Nephron (organoid): ENCODE results near the gene CDT1.

Source experiments
- H3K27ac Mint-ChIP-seq, 3 experiments: 2 replicates each; pipeline ENCODE4 v1.8.0; 2020; ENCODE audit warnings: mixed read lengths in 3 of 3, mild to moderate bottlenecking in 2 of 3, moderate library complexity in 1 of 3
- H3K27me3 Mint-ChIP-seq: 2 replicates; pipeline ENCODE4 v1.8.0; 2021; ENCODE audit warnings: low read depth, mild to moderate bottlenecking, moderate library complexity, mixed read lengths
- H3K36me3 Mint-ChIP-seq: 2 replicates; pipeline ENCODE4 v1.8.0; 2020; ENCODE audit warnings: low read depth, mixed read lengths
- H3K4me1 Mint-ChIP-seq: 2 replicates; pipeline ENCODE4 v1.8.0; 2020; ENCODE audit warnings: mixed read lengths
- H3K4me3 Mint-ChIP-seq, 3 experiments: 2 replicates each; pipeline ENCODE4 v1.8.0; 2020; ENCODE audit warnings: mild to moderate bottlenecking in 3 of 3, mixed read lengths in 3 of 3, moderate library complexity in 2 of 3
- H3K9me3 Mint-ChIP-seq: 2 replicates; pipeline ENCODE4 v1.8.0; 2020; ENCODE audit warnings: mixed read lengths
- CTCF ChIP-seq, 3 experiments: fragments of 200-600 bp; sonication (generic); IDR thresholded peaks; one replicate each; pipeline ENCODE4 v1.5.0; 2021; ENCODE audit warnings: antibody characterized with exemption in 3 of 3; ENCODE audit not compliant: unreplicated experiment in 3 of 3

The CDT1 gene

DNA sequence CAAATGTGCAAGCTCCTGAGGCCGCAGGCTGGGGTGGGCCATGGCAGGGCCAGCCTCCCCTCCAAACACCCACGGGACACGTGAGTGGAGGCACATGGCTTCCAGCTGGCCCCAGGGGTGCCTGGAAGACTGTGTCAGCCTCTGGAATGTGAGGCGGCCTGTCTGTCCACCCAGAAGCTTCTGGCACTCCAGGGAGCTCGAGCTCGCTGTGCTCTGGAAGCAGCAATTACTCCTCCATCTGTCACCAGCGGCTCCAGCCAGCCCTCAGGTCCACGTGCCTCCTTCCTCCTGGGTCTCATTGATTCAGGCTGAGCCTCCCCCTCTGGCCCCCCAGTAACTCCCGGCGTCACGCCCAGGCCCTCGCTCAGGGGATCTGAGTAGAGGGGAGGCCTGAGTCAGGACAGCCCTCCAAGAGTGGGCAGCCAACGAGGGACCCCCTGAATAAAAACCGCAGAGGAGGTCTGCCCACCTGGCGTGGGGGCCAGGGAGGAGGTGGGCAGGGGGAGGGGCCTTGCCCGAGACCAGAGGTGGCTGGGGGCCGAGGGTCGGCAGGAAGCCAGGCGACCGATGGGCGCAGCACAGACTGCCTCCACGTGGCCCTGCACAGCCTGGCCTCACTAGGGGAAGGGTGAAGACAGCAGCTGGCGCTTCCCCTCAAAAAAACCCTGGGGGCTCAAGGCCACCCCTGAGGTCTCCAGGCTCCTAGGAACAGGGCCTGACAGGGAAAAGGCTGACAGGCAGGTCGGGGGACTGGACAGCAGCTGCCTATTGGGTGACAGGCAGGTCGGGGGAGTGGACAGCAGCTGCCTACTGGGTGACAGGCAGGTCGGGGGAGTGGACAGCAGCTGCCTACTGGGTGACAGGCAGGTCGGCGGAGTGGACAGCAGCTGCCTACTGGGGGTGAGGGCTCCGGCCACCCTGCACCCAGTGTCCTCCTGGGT, 30.4 kb upstream of the CDT1 start:
- peaks cover 32% of the 10 kb centered on the region for H3K27me3 Mint-ChIP-seq
- peaks cover 30% of the 10 kb centered on the region for H3K4me1 Mint-ChIP-seq
- peak overlapping the region; percentile 74 to 91 (median 85) for H3K27ac Mint-ChIP-seq
- H3K9me3 Mint-ChIP-seq: no peaks in the 10 kb centered on the region
- no peak for TF ChIP-seq CTCF (IDR thresholded peaks at IDR 0.05; ENCODE audit: unreplicated experiment in 3 of 3)
- peak overlapping the region; percentile 46 to 61 (median 60) for H3K4me3 Mint-ChIP-seq
- no peaks in the 10 kb centered on the region for H3K36me3 Mint-ChIP-seq

- TF ChIP-seq CTCF (IDR thresholded peaks at IDR 0.05; ENCODE audit: unreplicated experiment in 3 of 3): no peak
- Mint-ChIP-seq H3K27me3 (peaks cover 35% of the 10 kb centered on the region), H3K4me1 (peaks cover 34% of the 10 kb centered on the region), H3K4me3 (peak overlapping the region in 2 of 3 experiments; percentile 53 to 64), H3K27ac (peak overlapping the region; percentile 60 to 79 (median 76)), H3K36me3 (no peaks in the 10 kb centered on the region), H3K9me3 (no peaks in the 10 kb centered on the region)
These were observed 29.7 kb upstream of the CDT1 start for GRCh38 chr16:88773812-88774291.

DNA sequence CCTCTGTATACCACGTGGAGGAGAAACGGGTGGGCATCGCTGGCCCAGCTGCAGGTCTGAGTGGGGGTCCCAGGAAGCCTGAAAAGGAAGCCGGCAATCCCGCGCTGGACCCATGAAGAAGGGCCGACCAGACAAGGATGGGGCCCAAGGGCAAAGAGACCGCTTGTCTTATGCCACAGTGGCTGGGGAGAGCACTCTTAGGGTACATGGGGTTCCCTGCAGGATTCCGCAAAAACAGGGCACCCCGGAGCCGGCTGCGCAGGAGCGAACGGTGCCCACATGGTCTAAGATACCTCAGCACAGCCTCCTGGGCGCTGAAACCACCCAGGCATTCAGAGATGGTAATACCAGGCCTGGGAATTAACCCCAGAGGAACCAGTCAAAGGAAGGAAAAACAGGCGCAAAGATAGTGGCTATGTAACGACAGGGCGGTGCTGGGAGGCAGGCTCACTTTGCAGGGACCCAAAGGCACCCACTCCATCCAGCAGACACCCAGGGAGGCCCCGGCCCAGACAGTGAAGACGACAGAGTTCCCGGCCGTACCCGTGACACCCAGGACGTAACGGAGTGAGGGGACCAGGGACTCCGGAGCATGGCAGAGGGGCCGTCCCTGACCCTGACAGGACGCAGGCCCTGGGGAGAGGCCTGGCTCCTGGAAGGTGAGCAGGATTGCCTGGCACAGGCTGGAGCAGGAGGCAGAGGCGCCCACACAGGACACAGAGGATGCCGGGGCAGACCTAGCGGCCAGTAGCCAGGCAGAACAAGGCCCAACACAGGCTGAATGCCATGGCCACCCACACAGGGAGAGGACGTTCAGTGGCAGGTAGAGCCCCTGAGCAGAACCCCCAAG, 28.8 kb upstream of the CDT1 start:
- TF ChIP-seq CTCF (IDR thresholded peaks at IDR 0.05; ENCODE audit: unreplicated experiment in 3 of 3): no peak
- Mint-ChIP-seq H3K4me1 (peaks cover 31% of the 10 kb centered on the region), H3K27me3 (peaks cover 41% of the 10 kb centered on the region)

DNA sequence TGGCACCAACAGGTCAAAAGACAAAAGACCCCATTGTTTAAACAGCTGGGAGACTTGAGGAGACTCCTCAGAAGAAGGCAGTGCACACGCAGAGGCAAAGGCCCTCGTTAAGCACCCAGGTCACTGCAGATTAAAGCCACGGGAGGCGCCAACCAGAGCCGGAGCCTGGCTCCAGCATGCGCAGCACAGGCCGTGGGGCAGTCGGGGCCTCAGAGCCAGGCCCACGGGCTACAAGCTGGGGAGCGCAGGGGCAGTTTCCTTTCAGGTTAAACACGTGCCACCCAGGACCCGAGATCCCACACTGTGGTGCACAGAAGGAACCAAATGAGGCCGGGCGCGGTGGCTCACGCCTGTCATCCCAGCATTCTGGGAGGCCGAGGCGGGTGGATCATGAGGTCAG, 27.8 kb upstream of the CDT1 start:
- TF ChIP-seq CTCF (IDR thresholded peaks at IDR 0.05; ENCODE audit: unreplicated experiment in 3 of 3): no peak
- no peaks in the 10 kb centered on the region for H3K36me3 Mint-ChIP-seq
- peaks cover 48% of the 10 kb centered on the region for H3K27me3 Mint-ChIP-seq
- H3K27ac Mint-ChIP-seq: no peak overlapping the region
- peaks cover 34% of the 10 kb centered on the region for H3K4me1 Mint-ChIP-seq
- H3K4me3 Mint-ChIP-seq: no peak overlapping the region
- H3K9me3 Mint-ChIP-seq: no peaks in the 10 kb centered on the region

More for the DNA sequence above, 28.8 kb upstream of the CDT1 start:
- Mint-ChIP-seq H3K27ac (peak overlapping the region in 2 of 3 experiments; percentile 14 to 60), H3K9me3 (no peaks in the 10 kb centered on the region), H3K36me3 (no peaks in the 10 kb centered on the region), H3K4me3 (no peak overlapping the region)

DNA sequence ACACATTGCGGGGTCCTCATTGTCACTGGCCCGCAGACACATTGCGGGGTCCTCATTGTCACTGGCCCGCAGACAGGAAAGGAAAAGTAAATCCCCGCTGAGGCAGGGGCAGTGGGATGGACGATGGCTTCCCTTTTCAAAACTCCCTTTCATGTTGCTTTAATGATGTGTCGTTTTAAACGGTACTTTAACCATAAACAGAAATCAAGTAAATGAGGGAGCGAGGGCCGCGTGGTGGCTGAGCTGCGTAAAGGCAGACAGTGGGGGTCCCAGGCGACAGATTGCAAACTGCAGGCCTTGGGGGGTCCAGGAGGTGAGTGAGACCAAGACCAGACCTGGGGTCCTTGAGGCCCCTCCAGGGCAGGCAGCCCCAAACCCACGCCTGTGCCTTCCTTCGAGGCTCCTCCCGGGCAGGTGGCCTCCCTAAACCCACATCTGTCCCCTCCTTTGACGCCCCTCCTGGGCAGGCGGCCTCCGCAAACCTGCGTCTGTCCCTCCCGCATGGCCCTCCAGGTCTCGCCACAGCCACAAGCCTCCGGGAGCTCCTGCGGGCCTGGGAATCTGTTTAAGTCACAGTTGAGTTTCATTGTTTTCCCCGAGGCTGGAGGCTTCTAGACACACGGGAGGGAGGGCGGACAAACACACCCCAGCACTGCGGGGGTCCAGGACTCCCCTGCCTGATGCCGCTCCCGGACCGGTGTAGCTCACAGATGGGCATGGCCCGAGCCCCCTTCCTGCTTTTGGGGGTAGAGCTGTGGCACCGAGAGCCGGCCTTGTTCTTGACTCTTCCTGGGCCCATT, 25.9 kb upstream of the CDT1 start:
- Mint-ChIP-seq H3K4me3 (peak overlapping the region in 1 of 3 experiments; percentile 38), H3K4me1 (peaks cover 29% of the 10 kb centered on the region), H3K27ac (peak overlapping the region in 1 of 3 experiments; percentile 69), H3K9me3 (no peaks in the 10 kb centered on the region), H3K36me3 (no peaks in the 10 kb centered on the region), H3K27me3 (peaks cover 54% of the 10 kb centered on the region)
- no peak for TF ChIP-seq CTCF (IDR thresholded peaks at IDR 0.05; ENCODE audit: unreplicated experiment in 3 of 3)
